Measurements from ENCODE around the gene PPP1R3E.
"Not testable (repeated sequence)": the region's sequence is repeated elsewhere in the genome, so short reads cannot be mapped to it uniquely, and the experiment has no call there.

Gene PPP1R3E

DNA sequence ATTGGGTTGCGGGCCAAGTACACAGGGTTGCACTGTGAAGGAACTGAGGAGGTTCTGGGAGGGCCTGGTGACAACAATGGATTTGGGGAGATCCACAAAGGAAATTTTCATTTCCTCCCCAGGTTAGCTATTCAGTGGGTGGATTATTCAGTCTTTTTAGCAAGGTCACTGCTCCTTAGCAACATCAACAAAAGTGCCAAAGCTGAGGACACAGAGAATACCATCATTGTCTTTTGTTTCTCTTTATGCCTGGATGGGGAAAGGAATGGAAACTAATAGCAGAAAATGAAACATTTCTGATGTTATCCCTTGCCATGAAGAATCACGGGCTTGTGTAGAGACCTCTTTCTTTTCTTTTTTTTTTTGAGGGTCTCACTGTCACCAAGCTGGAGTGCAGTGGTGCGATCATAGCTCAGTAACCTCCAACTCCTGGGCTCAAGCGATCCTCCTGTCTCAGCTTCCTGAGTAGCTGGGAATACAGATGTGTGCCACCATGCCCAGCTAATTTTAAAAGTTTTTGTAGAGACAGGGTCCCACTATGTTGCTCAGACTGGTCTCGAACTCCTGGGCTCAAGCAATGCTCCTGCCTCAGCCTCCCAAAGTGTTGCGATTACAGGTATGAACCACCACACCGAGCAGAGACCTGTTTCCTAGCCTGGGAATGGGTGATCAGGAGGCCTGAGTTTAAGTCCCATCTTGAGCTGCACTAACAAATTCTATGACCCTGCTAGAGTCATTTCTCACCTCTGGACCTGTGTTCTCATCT lies 6.5 kb downstream of the PPP1R3E start:
- no peak for TF ChIP-seq ZNF274 (IDR thresholded peaks at IDR 0.05; ENCODE audit: low read depth, low read length)
- no peak overlapping the region for H3K4me3 ChIP-seq (ENCODE audit: low read length)

GRCh38 chr14:23294734-23295561 lies 7.7 kb downstream of the PPP1R3E start:
- no peak for TF ChIP-seq ZNF274 (IDR thresholded peaks at IDR 0.05; ENCODE audit: low read depth, low read length)
- H3K4me3 ChIP-seq (ENCODE audit: low read length) = no peak overlapping the region

DNA sequence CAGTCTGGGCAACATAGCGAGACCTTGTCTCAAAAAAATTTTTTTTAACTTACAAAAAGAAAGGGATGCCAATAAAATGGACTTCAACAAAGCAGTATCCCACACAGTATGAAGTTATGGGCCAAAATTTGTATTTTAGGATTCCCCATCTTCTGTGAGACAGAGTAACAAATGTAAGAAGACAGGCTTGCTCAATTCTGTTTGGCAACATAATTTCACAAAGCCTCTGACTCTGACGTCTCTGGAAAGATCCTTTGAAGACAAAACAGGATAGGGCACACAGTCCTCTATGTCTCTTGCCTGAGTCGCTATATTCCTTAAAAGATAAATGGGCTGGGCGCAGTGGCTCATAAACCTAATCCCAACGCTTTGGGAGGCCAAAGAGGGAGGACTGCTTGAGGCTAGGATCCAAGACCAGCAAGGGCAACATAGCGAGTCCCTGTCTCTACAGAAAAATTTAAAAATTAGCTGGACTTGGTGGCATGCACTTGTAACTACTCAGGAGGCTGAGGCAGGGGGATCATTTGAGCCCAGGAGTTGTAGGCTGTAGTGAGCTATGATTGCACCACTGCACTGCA lies 15.7 kb downstream of the PPP1R3E start:
- H3K4me3 ChIP-seq (ENCODE audit: low read length) = peak overlapping the region; percentile 62
- TF ChIP-seq ZNF274 (IDR thresholded peaks at IDR 0.05; ENCODE audit: low read depth, low read length) = no peak

DNA sequence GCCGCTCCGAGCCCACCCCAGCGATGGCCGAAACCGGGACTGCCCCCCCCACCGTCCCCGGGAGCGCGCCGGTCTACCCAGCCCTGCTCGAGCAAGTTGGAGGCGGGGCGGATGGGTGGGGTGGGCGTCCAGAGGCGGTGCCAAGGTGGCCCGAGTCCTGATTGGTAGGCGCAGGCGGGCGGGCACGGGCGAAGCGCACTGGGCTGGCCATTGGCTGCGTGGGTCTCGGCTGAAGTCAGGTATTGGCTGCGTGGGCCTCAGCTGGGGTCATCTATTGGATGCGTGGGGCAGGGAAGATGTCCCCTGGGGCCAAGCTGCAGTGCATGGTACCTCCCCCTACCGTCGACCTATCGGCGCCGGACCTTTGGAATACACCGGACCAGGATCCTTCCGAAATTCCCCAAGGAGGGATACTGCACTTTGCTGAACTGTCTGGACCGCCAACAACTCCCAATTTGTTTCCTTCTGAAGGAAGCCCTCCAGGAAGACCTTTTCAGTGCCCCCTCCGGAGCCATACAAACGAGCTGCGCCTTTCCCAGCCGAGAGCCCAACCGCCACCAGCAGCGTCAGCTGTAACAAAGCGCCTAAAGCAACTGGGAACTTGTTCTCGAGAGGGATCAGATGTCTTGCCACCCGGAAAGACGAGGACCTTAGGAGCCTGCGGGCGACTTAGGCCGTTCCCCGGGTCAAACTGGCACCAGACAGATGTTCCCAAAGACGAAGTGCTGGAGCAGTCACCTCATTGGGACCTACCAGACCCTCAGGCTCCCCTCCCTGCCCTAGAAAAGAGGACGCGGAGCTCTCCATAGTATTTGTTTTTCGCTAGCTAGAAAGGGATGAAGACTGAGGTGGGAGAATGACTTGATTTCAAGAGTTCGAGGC lies 16.4 kb downstream of the PPP1R3E start, which contains the start of gene HOMEZ:
Gene HOMEZ (minus strand): TSS at position 113 of the 882 bp plus-strand sequence. CDS start 180 bp downstream, outside the sequence.
- peak within 1 kb of the TSS; percentile 84 for H3K4me3 ChIP-seq (ENCODE audit: low read length)
- TF ChIP-seq ZNF274 (IDR thresholded peaks at IDR 0.05; ENCODE audit: low read depth, low read length) = no peak

DNA sequence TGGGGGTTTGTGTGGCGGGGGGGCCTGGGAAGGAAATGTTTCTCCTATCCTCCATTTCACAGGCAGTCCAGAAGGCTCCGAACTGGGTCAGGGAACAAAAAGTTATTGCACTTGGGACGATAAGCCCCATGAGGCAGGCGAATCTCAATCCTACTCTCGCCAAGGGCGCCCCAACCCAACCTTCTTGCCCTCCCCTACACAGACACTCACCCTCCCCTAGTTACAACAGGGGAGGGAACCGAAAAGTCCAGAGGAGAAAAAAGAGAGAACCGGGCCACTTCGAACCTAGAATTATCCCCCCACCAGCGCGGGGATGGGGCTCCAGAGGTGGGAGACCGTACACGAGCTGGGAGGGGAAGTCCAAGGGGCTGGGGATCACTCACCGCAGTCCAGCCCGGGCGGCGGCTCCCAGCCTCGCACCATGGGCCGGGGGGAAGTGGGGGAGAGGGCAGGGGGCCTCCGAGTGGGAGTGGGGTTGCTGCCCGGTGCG lies 17.1 kb downstream of the PPP1R3E start:
- H3K4me3 ChIP-seq (ENCODE audit: low read length) = peak overlapping the region; percentile 84
- TF ChIP-seq ZNF274 (IDR thresholded peaks at IDR 0.05; ENCODE audit: low read depth, low read length) = no peak

DNA sequence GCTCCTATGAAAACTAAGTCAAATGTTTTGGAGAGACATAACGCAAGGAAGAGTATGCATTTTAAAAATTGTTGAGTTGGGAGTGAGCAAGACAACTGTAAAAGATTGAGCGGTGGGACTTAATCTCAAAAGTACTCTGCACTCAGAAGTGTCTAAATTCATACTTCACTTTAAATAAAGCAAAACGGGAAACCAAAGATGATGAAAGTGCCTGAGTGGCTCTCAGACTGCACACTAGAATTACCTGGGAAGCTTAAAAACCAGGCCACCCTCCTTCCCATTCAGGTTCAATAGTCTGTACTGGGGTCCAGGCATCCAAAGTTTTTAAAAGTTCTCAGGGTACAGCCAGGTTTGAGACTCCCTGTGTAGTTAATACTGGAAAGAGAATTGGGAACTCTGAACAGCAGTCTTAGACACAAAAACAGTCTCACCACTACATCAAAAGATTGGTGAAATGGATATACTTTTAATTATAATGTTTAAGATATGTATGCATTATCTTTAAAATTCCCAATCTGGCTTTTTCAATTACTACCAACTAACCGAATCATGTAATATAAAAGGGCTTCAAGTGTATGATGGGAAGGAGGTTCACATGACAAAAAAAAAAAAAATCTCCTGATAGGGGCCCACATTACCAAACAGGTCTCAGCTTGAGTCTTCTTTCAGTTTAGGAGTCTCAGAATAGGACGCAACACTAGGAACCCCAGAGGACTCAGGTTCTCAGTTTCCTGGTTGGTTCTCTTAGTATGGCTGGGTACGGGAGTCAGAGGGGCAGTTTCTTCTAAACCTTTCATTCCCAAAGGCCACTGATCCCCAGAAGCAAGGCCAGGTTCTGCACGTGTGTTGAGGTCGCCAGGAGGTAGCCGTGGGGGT lies 17.8 kb downstream of the PPP1R3E start:
- TF ChIP-seq ZNF274 (IDR thresholded peaks at IDR 0.05; ENCODE audit: low read depth, low read length) = no peak
- H3K4me3 ChIP-seq (ENCODE audit: low read length) = peak overlapping the region; percentile 84

- no peak for TF ChIP-seq ZNF274 (IDR thresholded peaks at IDR 0.05; ENCODE audit: low read depth, low read length)
- H3K4me3 ChIP-seq (ENCODE audit: low read length) = no peak overlapping the region
These were observed 21.4 kb downstream of the PPP1R3E start for GRCh38 chr14:23281247-23281646.

GRCh38 chr14:23277928-23278327 lies 24.7 kb downstream of the PPP1R3E start:
- H3K4me3 ChIP-seq (ENCODE audit: low read length) = not testable (repeated sequence)

DNA sequence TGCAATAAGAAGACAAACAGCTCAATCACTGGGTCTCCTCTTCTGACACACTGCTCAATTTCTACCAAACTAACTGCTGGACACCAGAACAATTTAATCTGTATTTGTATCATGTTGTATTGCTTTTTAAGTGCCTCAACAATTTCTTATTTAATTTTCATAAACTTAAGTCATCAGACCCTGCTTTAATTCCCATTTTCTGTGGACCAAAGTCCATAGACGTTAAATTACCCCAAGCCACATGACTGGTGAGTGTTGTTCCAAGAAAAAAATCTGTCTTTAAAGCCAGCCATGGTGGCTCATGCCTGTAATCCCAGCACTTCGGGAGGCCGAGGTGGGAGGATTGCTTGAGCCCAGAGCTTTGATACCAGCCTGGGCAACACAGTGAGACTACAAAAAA lies 25.5 kb downstream of the PPP1R3E start:
- no peak for TF ChIP-seq ZNF274 (IDR thresholded peaks at IDR 0.05; ENCODE audit: low read depth, low read length)
- H3K4me3 ChIP-seq (ENCODE audit: low read length) = no peak overlapping the region

GRCh38 chr14:23275412-23275811 lies 27.2 kb downstream of the PPP1R3E start:
- no peak for TF ChIP-seq ZNF274 (IDR thresholded peaks at IDR 0.05; ENCODE audit: low read depth, low read length)
- no peak overlapping the region for H3K4me3 ChIP-seq (ENCODE audit: low read length)

GRCh38 chr14:23269193-23269592 lies 33.5 kb downstream of the PPP1R3E start:
- no peak overlapping the region for H3K4me3 ChIP-seq (ENCODE audit: low read length)
- no peak for TF ChIP-seq ZNF274 (IDR thresholded peaks at IDR 0.05; ENCODE audit: low read depth, low read length)

DNA sequence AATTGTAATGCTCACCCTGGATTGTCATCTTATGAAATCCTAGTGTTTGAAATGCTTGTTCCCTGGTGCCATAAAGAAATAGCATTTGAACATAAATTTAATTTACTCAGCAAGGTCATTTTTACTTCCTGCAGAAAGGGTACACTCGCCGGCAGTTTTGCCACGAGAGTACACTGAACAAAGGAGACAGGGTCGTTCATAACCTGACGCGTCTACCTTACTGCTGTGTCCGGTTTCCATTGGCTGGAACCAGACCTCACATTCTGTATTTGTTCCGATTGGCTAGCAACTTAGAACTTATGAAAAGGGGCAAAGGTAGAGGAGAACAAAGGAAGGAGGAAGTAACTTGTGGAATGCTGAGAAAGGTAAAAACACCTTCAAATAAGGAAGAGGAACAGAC lies 41.8 kb downstream of the PPP1R3E start:
- not testable (repeated sequence) for H3K4me3 ChIP-seq (ENCODE audit: low read length)

DNA sequence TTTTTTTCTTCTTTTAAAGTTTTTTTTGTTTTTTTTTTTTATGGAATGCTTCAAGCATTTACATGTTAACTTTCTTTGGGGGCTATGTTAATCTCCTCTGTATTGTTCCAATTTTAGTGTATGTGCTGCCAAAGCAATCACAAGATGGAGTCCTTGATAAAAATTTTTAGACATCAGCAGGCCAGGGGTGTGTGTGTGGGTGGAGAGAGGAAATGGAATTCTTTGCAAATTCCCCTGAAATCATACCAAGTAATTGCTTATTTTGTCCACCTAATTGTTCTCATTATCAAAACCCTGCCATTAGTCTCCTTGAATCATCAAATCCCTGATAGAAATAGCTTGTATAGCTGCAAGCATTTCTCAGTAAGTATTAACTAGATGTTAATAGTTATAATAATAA lies 43.2 kb downstream of the PPP1R3E start:
- H3K4me3 ChIP-seq (ENCODE audit: low read length) = no peak overlapping the region
- TF ChIP-seq ZNF274 (IDR thresholded peaks at IDR 0.05; ENCODE audit: low read depth, low read length) = no peak

Measured in GM08714 (cell line).